GM12878 (cell line): ENCODE data around the gene CES4A. TPM values are rescaled to one million over a fixed set of nuclear protein-coding genes. Genes with fewer than 3 reads are reported as not detected.

Source experiments
- ATAC-seq: fragments of 200-7000 bp; cut with Tn5 transposase; 3 replicates; pipeline ENCODE4 v1.9.1; 2020; ENCODE audit warnings: mild to moderate bottlenecking, moderate library complexity
- BruUV-seq: library from RNA; stranded (reverse); fragments of 400-500 nt; replicated peaks from 2 replicates; lab custom pipeline; 2021; lab: Mats Ljungman, UMichigan
- CTCF ChIA-PET: fragments of 300-600 bp; sonication (Branson Sonifier 250); formaldehyde crosslinking; extraction: SDS; loops from one replicate; lab custom pipeline; 2021; ENCODE audit warnings: inconsistent platforms; lab: Yijun Ruan, JAX
- POLR2A ChIA-PET: fragments of 350-600 bp; formaldehyde crosslinking; extraction: SDS; loops from one replicate; lab custom pipeline; 2021; ENCODE audit warnings: inconsistent platforms; lab: Charles Lee
- RAD21 ChIA-PET: fragments of 300-600 bp; sonication (Branson Sonifier 250); formaldehyde crosslinking; loops from one replicate; lab custom pipeline; 2023; ENCODE audit warnings: antibody characterized with exemption; ENCODE audit not compliant: unreplicated experiment; lab: Charles Lee
- SMC1A ChIA-PET: fragments of 300-600 bp; sonication (Branson Sonifier 250); formaldehyde crosslinking; loops from one replicate; lab custom pipeline; 2023; ENCODE audit not compliant: unreplicated experiment, uncharacterized antibody; lab: Charles Lee
- DNase-seq: peaks from one replicate; pipeline ENCODE4 v3.0.0-alpha.2; 2011; ENCODE audit warnings: low read depth, low spot score
- FAIRE-seq: peaks from 3 replicates; lab custom pipeline; 2011; peaks lifted over from hg19 to GRCh38; lab: Jason Lieb, UNC
- H2AFZ ChIP-seq: 2 replicates; pipeline ENCODE4 v1.6.0; 2011; ENCODE audit warnings: low read depth, low read length, control low read depth; ENCODE audit not compliant: control insufficient read depth
- H3K27ac ChIP-seq: 2 replicates; pipeline ENCODE4 v1.5.1; 2011; ENCODE audit warnings: control low read depth; ENCODE audit not compliant: control insufficient read depth, insufficient read depth
- H3K27me3 ChIP-seq, 2 experiments: replicated peaks in 1 of 2; 2 replicates each; pipeline versions ENCODE4 v1.6.0 to v1.6.1; 2011; ENCODE audit warnings: low read length in 1 of 2; ENCODE audit not compliant: control insufficient read depth in 2 of 2, insufficient read depth in 2 of 2
- H3K36me3 ChIP-seq, 2 experiments: 2 replicates each; pipeline ENCODE4 v1.5.1; 2011; ENCODE audit warnings: low read length in 1 of 2; ENCODE audit not compliant: control insufficient read depth in 2 of 2, insufficient read depth in 2 of 2
- H3K4me1 ChIP-seq: 2 replicates; pipeline ENCODE4 v1.6.1; 2011; ENCODE audit warnings: mild to moderate bottlenecking, low read length, moderate library complexity, mixed read lengths; ENCODE audit not compliant: control insufficient read depth, insufficient read depth
- H3K4me2 ChIP-seq: 2 replicates; pipeline ENCODE4 v1.6.0; 2011; ENCODE audit warnings: control low read depth; ENCODE audit not compliant: control insufficient read depth, insufficient read depth
- H3K4me3 ChIP-seq: fragments of 200-600 bp; sonication (generic); 2 replicates; pipeline ENCODE4 v1.5.1; 2016
- H3K79me2 ChIP-seq: 2 replicates; pipeline ENCODE4 v1.6.0; 2011; ENCODE audit warnings: low read length; ENCODE audit not compliant: control insufficient read depth, insufficient read depth
- H3K9ac ChIP-seq: 2 replicates; pipeline ENCODE4 v1.8.0; 2011; ENCODE audit warnings: low read length, control low read depth, mixed read lengths; ENCODE audit not compliant: control insufficient read depth, insufficient read depth
- H3K9me3 ChIP-seq: replicated peaks from 3 replicates; pipeline ENCODE4 v1.5.1; 2011; ENCODE audit warnings: mild to moderate bottlenecking, low read length; ENCODE audit not compliant: control insufficient read depth, insufficient read depth
- H4K20me1 ChIP-seq: 2 replicates; pipeline ENCODE4 v1.6.0; 2011; ENCODE audit not compliant: control insufficient read depth, insufficient read depth
- BHLHE40 ChIP-seq, 2 experiments: fragments of 450-650 bp in 1 of 2; IDR thresholded peaks; 2 replicates each; pipeline ENCODE4 v1.6.1; 2011 to 2017; ENCODE audit warnings: low read depth in 2 of 2, borderline replicate concordance in 1 of 2, improper control_type of control experiment in 1 of 2, low read length in 1 of 2, mild to moderate bottlenecking in 1 of 2
- CTCF ChIP-seq, 3 experiments: IDR thresholded peaks in 2 of 3; conservative IDR thresholded peaks in 1 of 3; 2 replicates each; pipeline ENCODE4 v1.5.1; 2011; ENCODE audit warnings: low read depth in 3 of 3, low read length in 3 of 3, mild to moderate bottlenecking in 3 of 3, control low read depth in 2 of 3, moderate library complexity in 2 of 3, inconsistent platforms in 1 of 3, mixed read lengths in 1 of 3; ENCODE audit not compliant: control insufficient read depth in 2 of 3, insufficient read depth in 1 of 3; ENCODE audit errors: extremely low read depth in 1 of 3
- HSF1 ChIP-seq: fragments of 150-350 bp; IDR thresholded peaks from 2 replicates; pipeline ENCODE4 v1.6.1; 2014; ENCODE audit warnings: mild to moderate bottlenecking, low read depth, low read length
- PAX8 ChIP-seq: fragments of 450-650 bp; IDR thresholded peaks from 2 replicates; pipeline ENCODE4 v1.6.1; 2017; ENCODE audit warnings: mild to moderate bottlenecking, moderate library complexity
- PKNOX1 ChIP-seq: fragments of 450-650 bp; IDR thresholded peaks from 2 replicates; pipeline ENCODE4 v1.6.1; 2016; ENCODE audit warnings: mild to moderate bottlenecking
- RCOR1 ChIP-seq: conservative IDR thresholded peaks from 2 replicates; pipeline ENCODE4 v1.6.1; 2012; ENCODE audit warnings: low read depth, low read length, improper control_type of control experiment
- TCF12 ChIP-seq: IDR thresholded peaks from 2 replicates; pipeline ENCODE4 v1.6.1; 2011; ENCODE audit warnings: low read depth, mild to moderate bottlenecking, low read length
- TCF3 ChIP-seq: IDR thresholded peaks from 2 replicates; pipeline ENCODE4 v1.6.1; 2012; ENCODE audit warnings: low read depth, mild to moderate bottlenecking, low read length, borderline replicate concordance; ENCODE audit not compliant: insufficient read depth
- WGBS: methylation state at CpG from one replicate; pipeline ENCODE4 v1.1.6; 2016; ENCODE audit warnings: low lambda C conversion rate; ENCODE audit not compliant: insufficient replicate concordance, insufficient coverage; ENCODE audit errors: missing lambda C conversion rate; 5-methylcytosine and 5-hydroxymethylcytosine counted together
- in situ Hi-C: fragments of 300-500 bp; cut with MboI; formaldehyde crosslinking; loops from 9 replicates; pipeline ENCODE4 v1.14.3; 2018; ENCODE audit warnings: mixed read lengths
- intact Hi-C: fragments of 100-400 bp; cut with micrococcal nuclease; formaldehyde crosslinking; loops from one replicate; pipeline ENCODE4 v1.14.2; 2022; ENCODE audit not compliant: unreplicated experiment
- polyA plus RNA-seq, 11 experiments: library from polyadenylated mRNA; depleted of rRNA in 4 of 11; unstranded in 6 of 11; stranded (reverse) in 5 of 11; fragments of >200 nt; fragmentation: Nextera tagmentation in 4 of 11; fragmentation: Illumina TruSeq in 1 of 11; extraction: Ambion mirVana in 4 of 11; extraction: Trizol in 1 of 11; gene quantifications; 1 replicate in 1 of 11; 2 replicates in 10 of 11; pipeline versions ENCODE4 v1.2.1 to v1.2.3, GENCODE V29; 2011 to 2016; ENCODE audit warnings: inconsistent platforms in 2 of 11, missing spikeins in 2 of 11, low read depth in 1 of 11
- total RNA-seq, 4 experiments: library from RNA; depleted of rRNA in 3 of 4; stranded (reverse); fragments of >200 nt in 3 of 4; fragmentation: Illumina TruSeq in 1 of 4; extraction: Trizol in 1 of 4; gene quantifications; 2 replicates each; pipeline versions ENCODE4 v1.2.1 to v1.2.3, GENCODE V29; 2013 to 2021

CES4A gene
- total and polyA plus RNA-seq, 10 of the 15 experiments (the other 5 are each of a cell fraction or from before 2014, with no cell fraction given): 0.05 to 5.0 (median 2.1) TPM

GRCh38 chr16:67015313-67015731 is 26.9 kb downstream of the CES4A start:
- in situ Hi-C loops: loop anchor here (5.0 kb wide), 2 partner anchors 87 to 137 kb away; partner anchors contain the start of gene B3GNT9
- SMC1A ChIA-PET: interaction anchor here (0.6 to 4.4 kb wide), 5 partner anchors 16 to 142 kb away, joined by 3 to 57 read pairs (median 4); no protein-coding TSS in a partner anchor
- no peak for FAIRE-seq

More at GRCh38 chr16:67015313-67015731, 26.9 kb downstream of the CES4A start:
- CTCF ChIA-PET: interaction anchor here (0.7 to 12.3 kb wide), 5 partner anchors 12 to 170 kb away, joined by 3 to 205 read pairs (median 42); partner anchors contain the start of gene CBFB
- Histone ChIP-seq H3K9me3 (no peaks in the 10 kb centered on the region), H3K27ac (no peak overlapping the region), H3K9ac (no peak overlapping the region), H3K36me3 (no peaks in the 10 kb centered on the region), H3K4me3 (no peak overlapping the region), H3K4me1 (peaks cover 13% of the 10 kb centered on the region; the same call in 1 of the 2 replicates), H3K4me2 (no peak overlapping the region)
- no peak for DNase-seq
- BruUV-seq: no TSS peak
- POLR2A ChIA-PET: interaction anchor here (0.7 kb wide), 1 partner anchor 51 kb away, joined by 3 read pairs; no protein-coding TSS in a partner anchor
- no peak for TF ChIP-seq TCF3
- TF ChIP-seq TCF12: no peak
- TF ChIP-seq CTCF (IDR thresholded peaks at IDR 0.05 in 2 of 3, conservative IDR thresholded peaks at IDR 0.05 in 1 of 3; ENCODE audit: control insufficient read depth in 2 of 3, extremely low read depth in 1 of 3, insufficient read depth in 1 of 3, low read depth in 3 of 3, low read length in 3 of 3): peak in 2 of 3 experiments; percentile 7 to 24; a peak in 1 of 6 replicates
- TF ChIP-seq BHLHE40 (IDR thresholded peaks at IDR 0.05; ENCODE audit: borderline replicate concordance in 1 of 2, low read depth in 2 of 2, low read length in 1 of 2): no peak
- no peak for TF ChIP-seq PKNOX1
- no peak for TF ChIP-seq RCOR1
- TF ChIP-seq HSF1: no peak
- TF ChIP-seq PAX8: no peak
- TF ChIP-seq, all 136 proteins: peak for 1
- RAD21 ChIA-PET: interaction anchor here (0.6 kb wide), 1 partner anchor 78 kb away, joined by 3 read pairs; no protein-coding TSS in a partner anchor
- WGBS: 92% methylated on average over 9 of the region's 9 CpGs
- no peaks in the 10 kb centered on the region for H3K79me2 ChIP-seq
- intact Hi-C loops: loop anchor here (10.0 kb wide), 1 partner anchor 61 kb away; no protein-coding TSS in a partner anchor
- no peaks in the 10 kb centered on the region for H4K20me1 ChIP-seq
- H3K27me3 ChIP-seq: peaks cover 0 to 2% of the 10 kb centered on the region in 2 experiments; a peak in 3 of 4 replicates
- no peak overlapping the region for H2AFZ ChIP-seq
- no peak for ATAC-seq
